CD14-positive monocyte (primary cell): ENCODE measurements around the gene LAMTOR4. TPM values are rescaled to one million over a fixed set of nuclear protein-coding genes. Genes with fewer than 3 reads are reported as not detected.

Source experiments
- DNase-seq, 3 donors: peaks; one replicate each; pipeline ENCODE4 v3.0.0-alpha.2; 2011 to 2022
- H2AFZ ChIP-seq: 2 replicates; pipeline ENCODE4 v1.6.0; 2012; ENCODE audit warnings: mild to moderate bottlenecking, low read depth, low read length, inconsistent platforms; ENCODE audit not compliant: insufficient read depth, poor library complexity, severe bottlenecking
- H3K27ac ChIP-seq, 2 donors: 1 replicate in 1 of 2; 2 replicates in 1 of 2; pipeline ENCODE4 v1.5.1; 2012 to 2013; ENCODE audit warnings: low read length in 2 of 2, control low read depth in 1 of 2, inconsistent platforms in 1 of 2, low read depth in 1 of 2, mild to moderate bottlenecking in 1 of 2
- H3K27me3 ChIP-seq, 2 donors: one replicate each; pipeline versions ENCODE4 v1.6.0 to v1.6.1; 2011 to 2013; ENCODE audit warnings: low read length in 2 of 2; ENCODE audit not compliant: control insufficient read depth in 2 of 2, insufficient read depth in 2 of 2
- H3K36me3 ChIP-seq, 2 donors: replicated peaks in 1 of 2; 1 replicate in 1 of 2; 2 replicates in 1 of 2; pipeline versions ENCODE4 v1.5.1 to v1.6.1; 2012 to 2013; ENCODE audit warnings: low read length in 2 of 2, control low read depth in 1 of 2, inconsistent platforms in 1 of 2, mild to moderate bottlenecking in 1 of 2; ENCODE audit not compliant: insufficient read depth in 2 of 2, control insufficient read depth in 1 of 2
- H3K4me1 ChIP-seq, 2 donors: 1 replicate in 1 of 2; 2 replicates in 1 of 2; pipeline versions ENCODE4 v1.5.1 to v1.6.1; 2012 to 2013; ENCODE audit warnings: low read length in 2 of 2, control low read depth in 1 of 2, inconsistent platforms in 1 of 2, mild to moderate bottlenecking in 1 of 2, moderate library complexity in 1 of 2; ENCODE audit not compliant: insufficient read depth in 2 of 2, control insufficient read depth in 1 of 2
- H3K4me2 ChIP-seq: replicated peaks from 2 replicates; pipeline ENCODE3; 2012; ENCODE audit warnings: low read length, moderate library complexity, mild to moderate bottlenecking; ENCODE audit not compliant: poor library complexity, severe bottlenecking; ENCODE audit errors: extremely low read depth
- H3K4me3 ChIP-seq, 3 experiments: fragments of 200-600 bp in 1 of 3; sonication (generic) in 1 of 3; replicated peaks in 1 of 3; 1 replicate in 2 of 3; 2 replicates in 1 of 3; pipeline ENCODE4 v1.5.1; 2011 to 2013; ENCODE audit warnings: low read length in 3 of 3, mild to moderate bottlenecking in 3 of 3, control low read depth in 2 of 3, low read depth in 2 of 3, inconsistent platforms in 1 of 3, moderate library complexity in 1 of 3
- H3K79me2 ChIP-seq: 2 replicates; pipeline ENCODE4 v1.6.0; 2012; ENCODE audit warnings: mild to moderate bottlenecking, control low read depth, inconsistent platforms, low read length, moderate library complexity; ENCODE audit not compliant: insufficient read depth
- H3K9ac ChIP-seq: 2 replicates; pipeline ENCODE4 v1.6.0; 2017; ENCODE audit warnings: low read length, mild to moderate bottlenecking; ENCODE audit not compliant: insufficient read depth, poor library complexity, severe bottlenecking
- H3K9me3 ChIP-seq, 2 donors: replicated peaks in 1 of 2; 1 replicate in 1 of 2; 2 replicates in 1 of 2; pipeline versions ENCODE4 v1.5.1 to v1.6.1; 2012 to 2013; ENCODE audit warnings: low read length in 2 of 2, control low read depth in 1 of 2; ENCODE audit not compliant: control insufficient read depth in 1 of 2, insufficient read depth in 1 of 2
- H4K20me1 ChIP-seq: 2 replicates; pipeline ENCODE4 v1.6.0; 2012; ENCODE audit warnings: mild to moderate bottlenecking, low read length, control low read depth, moderate library complexity; ENCODE audit not compliant: insufficient read depth
- H3K27ac Mint-ChIP-seq, 7 donors: one replicate each; pipeline ENCODE4 v1.8.0; 2020; ENCODE audit warnings: mild to moderate bottlenecking in 7 of 7, mixed read lengths in 7 of 7, moderate library complexity in 6 of 7, inconsistent platforms in 2 of 7
- H3K27me3 Mint-ChIP-seq, 3 donors: one replicate each; pipeline ENCODE4 v1.8.0; 2021 to 2022; ENCODE audit warnings: low read depth in 3 of 3, mild to moderate bottlenecking in 3 of 3, mixed read lengths in 3 of 3, moderate library complexity in 3 of 3, inconsistent platforms in 1 of 3
- H3K36me3 Mint-ChIP-seq, 2 donors: one replicate each; pipeline ENCODE4 v1.8.0; 2020; ENCODE audit warnings: mixed read lengths in 2 of 2, inconsistent platforms in 1 of 2, mild to moderate bottlenecking in 1 of 2
- H3K4me1 Mint-ChIP-seq: one replicate; pipeline ENCODE4 v1.8.0; 2020; ENCODE audit warnings: mild to moderate bottlenecking, mixed read lengths
- H3K4me3 Mint-ChIP-seq, 2 donors: one replicate each; pipeline ENCODE4 v1.8.0; 2020; ENCODE audit warnings: mild to moderate bottlenecking in 2 of 2, mixed read lengths in 2 of 2, moderate library complexity in 1 of 2
- H3K9me3 Mint-ChIP-seq, 7 donors: one replicate each; pipeline ENCODE4 v1.8.0; 2020 to 2022; ENCODE audit warnings: mixed read lengths in 7 of 7, mild to moderate bottlenecking in 6 of 7, moderate library complexity in 6 of 7, inconsistent platforms in 2 of 7
- CTCF ChIP-seq: fragments of 200-600 bp; IDR thresholded peaks from one replicate; pipeline ENCODE4 v1.8.0; 2022; ENCODE audit warnings: antibody characterized with exemption, mild to moderate bottlenecking
- WGBS: methylation state at CpG from one replicate; pipeline ENCODE4 v1.1.5; 2013; ENCODE audit warnings: missing lambda C conversion rate; ENCODE audit not compliant: insufficient coverage; 5-methylcytosine and 5-hydroxymethylcytosine counted together
- intact Hi-C, 2 donors: fragments of 100-400 bp; cut with micrococcal nuclease; formaldehyde crosslinking; loops; one replicate each; pipeline versions ENCODE4 v1.15.0 to v1.15.1; 2023
- polyA plus RNA-seq, 3 donors: library from polyadenylated mRNA; depleted of rRNA in 1 of 3; unstranded in 2 of 3; stranded (reverse) in 1 of 3; fragments of 300-500 nt in 2 of 3; fragments of >200 nt in 1 of 3; fragmentation: Illumina TruSeq in 2 of 3; gene quantifications; 1 replicate in 2 of 3; 2 replicates in 1 of 3; pipeline ENCODE4 v1.2.3, GENCODE V29; 2012 to 2021

Gene LAMTOR4
- polyA plus RNA-seq, 3 donors = 533 to 754 (median 621) TPM

GRCh38 chr7:100126239-100126930 lies 22.3 kb upstream of the LAMTOR4 start:
- WGBS = 16% methylated on average over 28 of the region's 29 CpGs
- Histone ChIP-seq H3K79me2 (peaks cover 13% of the 10 kb centered on the region), H3K27ac (peak overlapping the region; percentile 92 to 93), H3K27me3 (peaks cover 0 to 14% of the 10 kb centered on the region in 2 donors), H4K20me1 (peaks cover 3% of the 10 kb centered on the region), H3K4me1 (peaks cover 44 to 55% of the 10 kb centered on the region in 2 donors), H2AFZ (peak overlapping the region; percentile 97), H3K4me2 (peak overlapping the region; percentile 98), H3K9me3 (no peaks in the 10 kb centered on the region), H3K4me3 (peak overlapping the region; percentile 83 to 93 (median 87)), H3K9ac (peak overlapping the region; percentile 81), H3K36me3 (no peaks in the 10 kb centered on the region)
- Mint-ChIP-seq H3K9me3 (peaks cover 0 to 3% (median 0%) of the 10 kb centered on the region in 7 donors), H3K4me1 (peaks cover 48% of the 10 kb centered on the region), H3K27me3 (peaks cover 11 to 19% (median 16%) of the 10 kb centered on the region in 3 donors), H3K4me3 (peak overlapping the region; percentile 98 to 99), H3K36me3 (peaks cover 2 to 3% of the 10 kb centered on the region in 2 donors), H3K27ac (peak overlapping the region; percentile 98 to 100 (median 99))
- intact Hi-C loops = loop anchor here in 1 of 2 donors (5.0 to 10.0 kb wide), 2 partner anchors 204 to 548 kb away; partner anchors contain the start of gene GNB2
- no peak for DNase-seq
- TF ChIP-seq CTCF = no peak

GRCh38 chr7:100126931-100127865 lies 21.5 kb upstream of the LAMTOR4 start, which contains the start of gene MBLAC1:
Gene MBLAC1, plus strand, starts transcription at chr7:100126967. Its CDS starts 429 bp downstream, at chr7:100127396.
- peak; percentile 81 to 90 (median 84) for DNase-seq
- Histone ChIP-seq H3K79me2 (peaks cover 13% of the 10 kb centered on the region), H3K27me3 (peaks cover 0 to 14% of the 10 kb centered on the region in 2 donors), H3K9ac (peak within 1 kb of the TSS; percentile 81), H3K36me3 (no peaks in the 10 kb centered on the region), H3K9me3 (no peaks in the 10 kb centered on the region), H3K4me3 (peak within 1 kb of the TSS; percentile 83 to 93 (median 87)), H3K4me2 (peak within 1 kb of the TSS; percentile 98), H3K4me1 (peaks cover 42 to 52% of the 10 kb centered on the region in 2 donors), H3K27ac (peak within 1 kb of the TSS; percentile 92 to 93), H2AFZ (peak within 1 kb of the TSS; percentile 97), H4K20me1 (peaks cover 3% of the 10 kb centered on the region)
- H3K36me3 Mint-ChIP-seq = peaks cover 2 to 3% of the 10 kb centered on the region in 2 donors
- H3K4me3 Mint-ChIP-seq = peak within 1 kb of the TSS; percentile 98 to 99
- TF ChIP-seq CTCF = no peak
- intact Hi-C loops = loop anchor here (1.0 to 10.0 kb wide), 3 partner anchors 8 to 548 kb away; partner anchors contain the start of genes CNPY4 (in 1 of the 2), GNB2 (in 1 of the 2) and TAF6 (in 1 of the 2)
- peaks cover 45% of the 10 kb centered on the region for H3K4me1 Mint-ChIP-seq
- peak within 1 kb of the TSS; percentile 98 to 100 (median 99) for H3K27ac Mint-ChIP-seq
- under 1% methylated on average over 85 of the region's 85 CpGs for WGBS
- H3K27me3 Mint-ChIP-seq = peaks cover 11 to 19% (median 17%) of the 10 kb centered on the region in 3 donors
- peaks cover 0 to 3% (median 0%) of the 10 kb centered on the region in 7 donors for H3K9me3 Mint-ChIP-seq
